Measurements from ENCODE around the gene SLC23A3. TPM values are rescaled to one million over a fixed set of nuclear protein-coding genes. Genes with fewer than 3 reads are reported as not detected.

SLC23A3 gene
- total and polyA plus RNA-seq, 4 donors = 0.23 to 2.4 (median 0.66) TPM

- no peaks in the 10 kb centered on the region for H3K27me3 ChIP-seq (ENCODE audit: control insufficient read depth in 4 of 4, insufficient read depth in 4 of 4, low read length in 3 of 4)
- H3K36me3 ChIP-seq (ENCODE audit: control insufficient read depth in 4 of 4, insufficient read depth in 3 of 4, low read depth in 1 of 4, low read length in 3 of 4) = no peaks in the 10 kb centered on the region
- no peak overlapping the region for H3K27ac ChIP-seq (ENCODE audit: low read depth in 1 of 2, low read length in 2 of 2)
- no peaks in the 10 kb centered on the region for H3K9me3 ChIP-seq (ENCODE audit: control insufficient read depth in 4 of 4, low read length in 3 of 4)
- DNase-seq (ENCODE audit: low spot score) = no peak
- 97% methylated on average over 1 of the region's 1 CpG for WGBS
- no peaks in the 10 kb centered on the region for H3K4me1 ChIP-seq (ENCODE audit: control insufficient read depth in 4 of 4, insufficient read depth in 4 of 4, low read length in 3 of 4)
- no peak overlapping the region for H3K9ac ChIP-seq (ENCODE audit: low read depth in 1 of 2, low read length in 2 of 2)
- H3K4me3 ChIP-seq (ENCODE audit: low read depth in 1 of 3, low read length in 3 of 3) = no peak overlapping the region
- TF ChIP-seq RAD21 (IDR thresholded peaks at IDR 0.05) = no peak
- no peak for TF ChIP-seq GABPA (IDR thresholded peaks at IDR 0.05 in 1 of 2, conservative IDR thresholded peaks at IDR 0.05 in 1 of 2)
- TF ChIP-seq TAF1 (conservative IDR thresholded peaks at IDR 0.05) = no peak
- TF ChIP-seq CTCF (IDR thresholded peaks at IDR 0.05; ENCODE audit: low read depth, low read length, missing input control) = no peak
- no peak for TF ChIP-seq ZBTB33 (IDR thresholded peaks at IDR 0.05)
- TF ChIP-seq, protein P1, sequence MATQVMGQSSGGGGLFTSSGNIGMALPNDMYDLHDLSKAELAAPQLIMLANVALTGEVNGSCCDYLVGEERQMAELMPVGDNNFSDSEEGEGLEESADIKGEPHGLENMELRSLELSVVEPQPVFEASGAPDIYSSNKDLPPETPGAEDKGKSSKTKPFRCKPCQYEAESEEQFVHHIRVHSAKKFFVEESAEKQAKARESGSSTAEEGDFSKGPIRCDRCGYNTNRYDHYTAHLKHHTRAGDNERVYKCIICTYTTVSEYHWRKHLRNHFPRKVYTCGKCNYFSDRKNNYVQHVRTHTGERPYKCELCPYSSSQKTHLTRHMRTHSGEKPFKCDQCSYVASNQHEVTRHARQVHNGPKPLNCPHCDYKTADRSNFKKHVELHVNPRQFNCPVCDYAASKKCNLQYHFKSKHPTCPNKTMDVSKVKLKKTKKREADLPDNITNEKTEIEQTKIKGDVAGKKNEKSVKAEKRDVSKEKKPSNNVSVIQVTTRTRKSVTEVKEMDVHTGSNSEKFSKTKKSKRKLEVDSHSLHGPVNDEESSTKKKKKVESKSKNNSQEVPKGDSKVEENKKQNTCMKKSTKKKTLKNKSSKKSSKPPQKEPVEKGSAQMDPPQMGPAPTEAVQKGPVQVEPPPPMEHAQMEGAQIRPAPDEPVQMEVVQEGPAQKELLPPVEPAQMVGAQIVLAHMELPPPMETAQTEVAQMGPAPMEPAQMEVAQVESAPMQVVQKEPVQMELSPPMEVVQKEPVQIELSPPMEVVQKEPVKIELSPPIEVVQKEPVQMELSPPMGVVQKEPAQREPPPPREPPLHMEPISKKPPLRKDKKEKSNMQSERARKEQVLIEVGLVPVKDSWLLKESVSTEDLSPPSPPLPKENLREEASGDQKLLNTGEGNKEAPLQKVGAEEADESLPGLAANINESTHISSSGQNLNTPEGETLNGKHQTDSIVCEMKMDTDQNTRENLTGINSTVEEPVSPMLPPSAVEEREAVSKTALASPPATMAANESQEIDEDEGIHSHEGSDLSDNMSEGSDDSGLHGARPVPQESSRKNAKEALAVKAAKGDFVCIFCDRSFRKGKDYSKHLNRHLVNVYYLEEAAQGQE (IDR thresholded peaks at IDR 0.05) = no peak
- no peak for TF ChIP-seq NR2F2 (IDR thresholded peaks at IDR 0.05)
- no peak for TF ChIP-seq MAX (IDR thresholded peaks at IDR 0.05)
- no peak for TF ChIP-seq FOXA2 (IDR thresholded peaks at IDR 0.05)
- TF ChIP-seq EGR1 (IDR thresholded peaks at IDR 0.05; ENCODE audit: low read depth in 2 of 2) = no peak
- TF ChIP-seq ATF3 (IDR thresholded peaks at IDR 0.05) = no peak
- no peak for TF ChIP-seq FOXA1 (IDR thresholded peaks at IDR 0.05)
- no peak for TF ChIP-seq YY1 (IDR thresholded peaks at IDR 0.05)
- TF ChIP-seq HNF4G (IDR thresholded peaks at IDR 0.05) = no peak
- no peak for TF ChIP-seq RXRA (IDR thresholded peaks at IDR 0.05)
- no peak for TF ChIP-seq HNF4A (conservative IDR thresholded peaks at IDR 0.05)
- TF ChIP-seq SP1 (IDR thresholded peaks at IDR 0.05) = no peak
- TF ChIP-seq JUND (IDR thresholded peaks at IDR 0.05) = no peak
Observed at GRCh38 chr2:219197388-219197787, 27.6 kb upstream of the SLC23A3 start.
